ENCODE data around the gene AATK. TPM values are rescaled to one million over a fixed set of nuclear protein-coding genes. Genes with fewer than 3 reads are reported as not detected.

The AATK gene
- polyA plus RNA-seq, 1 donor (not counting 4 experiments of a cell fraction or from before 2014, with no cell fraction given) = 0.16 TPM

- Histone ChIP-seq H3K79me2 (ENCODE audit: control insufficient read depth, insufficient read depth, low read length) (no peaks in the 10 kb centered on the region), H3K36me3 (ENCODE audit: control insufficient read depth in 2 of 2, extremely low read depth in 1 of 2, insufficient read depth in 2 of 2, low read length in 2 of 2) (no peaks in the 10 kb centered on the region), H3K4me2 (ENCODE audit: control insufficient read depth, extremely low read depth, insufficient read depth, low read depth, low read length) (no peak overlapping the region), H2AFZ (ENCODE audit: control insufficient read depth, low read length) (no peak overlapping the region), H3K27ac (ENCODE audit: control insufficient read depth, insufficient read depth, low read length) (no peak overlapping the region), H3K9me3 (ENCODE audit: control insufficient read depth, low read depth, low read length) (peaks cover 3% of the 10 kb centered on the region), H3K4me3 (ENCODE audit: control insufficient read depth in 2 of 3, extremely low read depth in 1 of 3, insufficient read depth in 2 of 3, low read depth in 1 of 3, low read length in 3 of 3) (no peak overlapping the region), H4K20me1 (ENCODE audit: control insufficient read depth, extremely low read depth, insufficient read depth, low read length) (no peaks in the 10 kb centered on the region), H3K9ac (ENCODE audit: control insufficient read depth, extremely low read depth, insufficient read depth, low read length) (no peak overlapping the region), H3K9me1 (ENCODE audit: control insufficient read depth, extremely low read depth, insufficient read depth, low read length) (no peaks in the 10 kb centered on the region), H3K27me3 (ENCODE audit: control insufficient read depth, extremely low read depth, insufficient read depth, low read length) (no peaks in the 10 kb centered on the region), H3K4me1 (ENCODE audit: control insufficient read depth, extremely low read depth, insufficient read depth, low read length) (no peaks in the 10 kb centered on the region)
- dilution Hi-C loops (cut with MboI; ENCODE audit: extremely low pct_ligation_motif_present, low sequenced_read_pairs) = no loop called here
- no peak for TF ChIP-seq CTCF (optimal IDR thresholded peaks at IDR 0.05 in 1 of 3, IDR thresholded peaks at IDR 0.05 in 1 of 3, conservative IDR thresholded peaks at IDR 0.05 in 1 of 3; ENCODE audit: extremely low read depth in 1 of 3, insufficient read depth in 2 of 3, low read length in 3 of 3)
- TF ChIP-seq EZH2 (IDR thresholded peaks at IDR 0.05; ENCODE audit: low read length) = no peak
- FAIRE-seq (no peak), DNase-seq (ENCODE audit: low read depth, low spot score) (no peak)
These were observed 7.2 kb upstream of the AATK start for GRCh38 chr17:81173052-81173761.

- no peak for FAIRE-seq
- no peak for DNase-seq (ENCODE audit: low read depth, low spot score)
- no peak overlapping the region for H3K27ac ChIP-seq (ENCODE audit: control insufficient read depth, insufficient read depth, low read length)
- H3K36me3 ChIP-seq (ENCODE audit: control insufficient read depth in 2 of 2, extremely low read depth in 1 of 2, insufficient read depth in 2 of 2, low read length in 2 of 2) = no peaks in the 10 kb centered on the region
- no peak for TF ChIP-seq CTCF (optimal IDR thresholded peaks at IDR 0.05 in 1 of 3, IDR thresholded peaks at IDR 0.05 in 1 of 3, conservative IDR thresholded peaks at IDR 0.05 in 1 of 3; ENCODE audit: extremely low read depth in 1 of 3, insufficient read depth in 2 of 3, low read length in 3 of 3)
- no peak overlapping the region for H3K9ac ChIP-seq (ENCODE audit: control insufficient read depth, extremely low read depth, insufficient read depth, low read length)
- H3K9me1 ChIP-seq (ENCODE audit: control insufficient read depth, extremely low read depth, insufficient read depth, low read length) = no peaks in the 10 kb centered on the region
- no peaks in the 10 kb centered on the region for H3K79me2 ChIP-seq (ENCODE audit: control insufficient read depth, insufficient read depth, low read length)
- H3K4me2 ChIP-seq (ENCODE audit: control insufficient read depth, extremely low read depth, insufficient read depth, low read depth, low read length) = no peak overlapping the region
- dilution Hi-C loops (cut with MboI; ENCODE audit: extremely low pct_ligation_motif_present, low sequenced_read_pairs) = no loop called here
- H4K20me1 ChIP-seq (ENCODE audit: control insufficient read depth, extremely low read depth, insufficient read depth, low read length) = no peaks in the 10 kb centered on the region
- H2AFZ ChIP-seq (ENCODE audit: control insufficient read depth, low read length) = no peak overlapping the region
- H3K4me3 ChIP-seq (ENCODE audit: control insufficient read depth in 2 of 3, extremely low read depth in 1 of 3, insufficient read depth in 2 of 3, low read depth in 1 of 3, low read length in 3 of 3) = no peak overlapping the region
- H3K4me1 ChIP-seq (ENCODE audit: control insufficient read depth, extremely low read depth, insufficient read depth, low read length) = no peaks in the 10 kb centered on the region
- H3K9me3 ChIP-seq (ENCODE audit: control insufficient read depth, low read depth, low read length) = peaks cover 3% of the 10 kb centered on the region
- peaks cover 10% of the 10 kb centered on the region for H3K27me3 ChIP-seq (ENCODE audit: control insufficient read depth, extremely low read depth, insufficient read depth, low read length)
These were observed 5.9 kb upstream of the AATK start for GRCh38 chr17:81171941-81172340.

Data from keratinocyte (primary cell).